Endometrial microvascular endothelial cells (primary cell): ENCODE data around the gene AUTS2. TPM values are rescaled to one million over a fixed set of nuclear protein-coding genes. Genes with fewer than 3 reads are reported as not detected.

Experiments
- in situ Hi-C: cut with HindIII; loops from 2 replicates; pipeline ENCODE4 v1.10.0; 2017; ENCODE audit warnings: low sequenced_read_pairs, low pct_unique_long_range_greater_than_20kb; ENCODE audit errors: inconsistent ontology term
- total RNA-seq: library from RNA; depleted of rRNA; stranded (reverse); fragments of >200 nt; gene quantifications from one replicate; pipeline ENCODE4 v1.2.3, GENCODE V29; 2015; ENCODE audit errors: inconsistent ontology term

Gene AUTS2
- total RNA-seq, 1 donor from 2014 or later: 0.09 TPM

GRCh38 chr7:70120851-70121250, 522.6 kb downstream of the AUTS2 start:
- in situ Hi-C loops: no loop called here

GRCh38 chr7:70131817-70132216, 533.5 kb downstream of the AUTS2 start:
- in situ Hi-C loops: no loop called here

- in situ Hi-C loops: no loop called here
Measured at GRCh38 chr7:70132226-70132851, 534.1 kb downstream of the AUTS2 start.

- in situ Hi-C loops: no loop called here
Measured at GRCh38 chr7:70132852-70133690, 534.8 kb downstream of the AUTS2 start.

- in situ Hi-C loops: no loop called here
Measured at GRCh38 chr7:70134029-70134770, 535.9 kb downstream of the AUTS2 start.

- in situ Hi-C loops: no loop called here
Measured at GRCh38 chr7:70135656-70136055, 537.4 kb downstream of the AUTS2 start.

- in situ Hi-C loops: no loop called here
Measured at GRCh38 chr7:70137126-70137525, 538.9 kb downstream of the AUTS2 start.

GRCh38 chr7:70142247-70142932, 544.1 kb downstream of the AUTS2 start:
- in situ Hi-C loops: no loop called here

GRCh38 chr7:70143075-70144044, 545.1 kb downstream of the AUTS2 start:
- in situ Hi-C loops: no loop called here

- in situ Hi-C loops: no loop called here
Measured at GRCh38 chr7:70148997-70149396, 550.7 kb downstream of the AUTS2 start.

GRCh38 chr7:70152313-70152712, 554.0 kb downstream of the AUTS2 start:
- in situ Hi-C loops: no loop called here

GRCh38 chr7:70153933-70154332, 555.7 kb downstream of the AUTS2 start:
- in situ Hi-C loops: no loop called here

GRCh38 chr7:70154521-70155180, 556.4 kb downstream of the AUTS2 start:
- in situ Hi-C loops: no loop called here

GRCh38 chr7:70156057-70156456, 557.8 kb downstream of the AUTS2 start:
- in situ Hi-C loops: no loop called here

- in situ Hi-C loops: no loop called here
Measured at GRCh38 chr7:70159121-70159520, 560.8 kb downstream of the AUTS2 start.

- in situ Hi-C loops: no loop called here
Measured at GRCh38 chr7:70165477-70166170, 567.3 kb downstream of the AUTS2 start.

- in situ Hi-C loops: no loop called here
Measured at GRCh38 chr7:70171369-70171920, 573.2 kb downstream of the AUTS2 start.
